ENCODE measurements around the gene BCHE.

DNA sequence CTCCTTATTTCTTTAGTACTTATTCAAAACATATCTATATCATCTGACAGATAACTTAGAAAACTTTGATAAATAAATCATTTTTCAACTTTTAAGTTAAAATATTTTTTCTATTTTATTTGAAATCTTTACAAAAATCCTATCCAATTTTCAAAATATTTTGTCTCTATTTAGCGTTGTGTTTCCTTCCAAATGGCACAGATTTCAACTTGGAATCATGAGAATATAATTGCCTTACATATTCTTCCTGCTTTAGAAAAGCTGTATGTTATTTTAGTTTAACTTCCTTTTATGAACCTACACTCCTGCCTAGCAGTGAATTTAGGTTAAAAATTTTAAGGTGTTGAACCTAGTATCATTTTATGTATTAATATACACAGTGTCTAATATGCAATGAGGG is 38.2 kb downstream of the BCHE start:
- TF ChIP-seq POLR2A (IDR thresholded peaks at IDR 0.05; ENCODE audit: insufficient read depth in 1 of 2, low read depth in 2 of 2, low read length in 2 of 2) (no peak), HDAC1 (CRISPR knock-in tag; IDR thresholded peaks at IDR 0.05) (no peak), ZNF232 (CRISPR knock-in tag; IDR thresholded peaks at IDR 0.05; ENCODE audit: borderline replicate concordance) (no peak), NFATC3 (CRISPR knock-in tag; IDR thresholded peaks at IDR 0.05) (no peak), POLR2AphosphoS5 (IDR thresholded peaks at IDR 0.05; ENCODE audit: low read depth, low read length) (no peak), ZNF782 (CRISPR knock-in tag; IDR thresholded peaks at IDR 0.05; ENCODE audit: borderline replicate concordance) (no peak), HCFC1 (IDR thresholded peaks at IDR 0.05; ENCODE audit: low read depth, low read length) (no peak), PHF20 (CRISPR knock-in tag; IDR thresholded peaks at IDR 0.05) (no peak), ZNF724P (CRISPR knock-in tag; IDR thresholded peaks at IDR 0.05; ENCODE audit: borderline replicate concordance) (no peak), RBM39 (IDR thresholded peaks at IDR 0.05; ENCODE audit: low read depth, low read length, poor library complexity, severe bottlenecking) (no peak), TAF1 (CRISPR knock-in tag; IDR thresholded peaks at IDR 0.05) (no peak)
- TF ChIP-seq, protein P1, sequence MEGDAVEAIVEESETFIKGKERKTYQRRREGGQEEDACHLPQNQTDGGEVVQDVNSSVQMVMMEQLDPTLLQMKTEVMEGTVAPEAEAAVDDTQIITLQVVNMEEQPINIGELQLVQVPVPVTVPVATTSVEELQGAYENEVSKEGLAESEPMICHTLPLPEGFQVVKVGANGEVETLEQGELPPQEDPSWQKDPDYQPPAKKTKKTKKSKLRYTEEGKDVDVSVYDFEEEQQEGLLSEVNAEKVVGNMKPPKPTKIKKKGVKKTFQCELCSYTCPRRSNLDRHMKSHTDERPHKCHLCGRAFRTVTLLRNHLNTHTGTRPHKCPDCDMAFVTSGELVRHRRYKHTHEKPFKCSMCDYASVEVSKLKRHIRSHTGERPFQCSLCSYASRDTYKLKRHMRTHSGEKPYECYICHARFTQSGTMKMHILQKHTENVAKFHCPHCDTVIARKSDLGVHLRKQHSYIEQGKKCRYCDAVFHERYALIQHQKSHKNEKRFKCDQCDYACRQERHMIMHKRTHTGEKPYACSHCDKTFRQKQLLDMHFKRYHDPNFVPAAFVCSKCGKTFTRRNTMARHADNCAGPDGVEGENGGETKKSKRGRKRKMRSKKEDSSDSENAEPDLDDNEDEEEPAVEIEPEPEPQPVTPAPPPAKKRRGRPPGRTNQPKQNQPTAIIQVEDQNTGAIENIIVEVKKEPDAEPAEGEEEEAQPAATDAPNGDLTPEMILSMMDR (CRISPR knock-in tag; IDR thresholded peaks at IDR 0.05): no peak
